Keratinocyte (primary cell): ENCODE data around the gene UPK3A. TPM values are rescaled to one million over a fixed set of nuclear protein-coding genes. Genes with fewer than 3 reads are reported as not detected.
A peak's percentile ranks its signal among the peaks of the same experiment; 100 is the strongest.

ENCODE experiments used
- DNase-seq: peaks from one replicate; pipeline ENCODE4 v3.0.0-alpha.2; 2011; ENCODE audit warnings: low read depth, missing footprints, low spot score
- FAIRE-seq: peaks from 2 replicates; lab custom pipeline; 2011; peaks lifted over from hg19 to GRCh38; lab: Jason Lieb, UNC
- H2AFZ ChIP-seq: 2 replicates; pipeline ENCODE4 v1.6.0; 2012; ENCODE audit warnings: low read length, control low read depth, inconsistent platforms; ENCODE audit not compliant: control insufficient read depth
- H3K27ac ChIP-seq: 2 replicates; pipeline ENCODE4 v1.5.1; 2011; ENCODE audit warnings: low read length; ENCODE audit not compliant: control insufficient read depth, insufficient read depth
- H3K27me3 ChIP-seq: 3 replicates; pipeline ENCODE4 v1.6.0; 2011; ENCODE audit warnings: low read length; ENCODE audit not compliant: control insufficient read depth, insufficient read depth; ENCODE audit errors: extremely low read depth
- H3K36me3 ChIP-seq, 2 experiments: 2 replicates in 1 of 2; 3 replicates in 1 of 2; pipeline ENCODE4 v1.5.1; 2011; ENCODE audit warnings: low read length in 2 of 2, mild to moderate bottlenecking in 1 of 2; ENCODE audit not compliant: control insufficient read depth in 2 of 2, insufficient read depth in 2 of 2; ENCODE audit errors: extremely low read depth in 1 of 2
- H3K4me1 ChIP-seq: 3 replicates; pipeline ENCODE4 v1.5.1; 2011; ENCODE audit warnings: low read length; ENCODE audit not compliant: control insufficient read depth, insufficient read depth; ENCODE audit errors: extremely low read depth
- H3K4me2 ChIP-seq: 3 replicates; pipeline ENCODE4 v1.6.0; 2011; ENCODE audit warnings: low read depth, low read length; ENCODE audit not compliant: control insufficient read depth, insufficient read depth; ENCODE audit errors: extremely low read depth
- H3K4me3 ChIP-seq, 3 experiments: fragments of 200-600 bp in 1 of 3; sonication (generic) in 1 of 3; 2 replicates in 2 of 3; 3 replicates in 1 of 3; pipeline ENCODE4 v1.5.1; 2011 to 2016; ENCODE audit warnings: low read length in 3 of 3, mild to moderate bottlenecking in 3 of 3, control low read depth in 2 of 3, inconsistent platforms in 1 of 3, low read depth in 1 of 3, mixed read lengths in 1 of 3, mixed run types in 1 of 3, moderate library complexity in 1 of 3; ENCODE audit not compliant: control insufficient read depth in 2 of 3, insufficient read depth in 2 of 3; ENCODE audit errors: extremely low read depth in 1 of 3
- H3K79me2 ChIP-seq: 2 replicates; pipeline ENCODE4 v1.6.0; 2012; ENCODE audit warnings: low read length; ENCODE audit not compliant: control insufficient read depth, insufficient read depth
- H3K9ac ChIP-seq: 3 replicates; pipeline ENCODE4 v1.6.0; 2011; ENCODE audit warnings: low read length; ENCODE audit not compliant: control insufficient read depth, insufficient read depth; ENCODE audit errors: extremely low read depth
- H3K9me1 ChIP-seq: 3 replicates; pipeline ENCODE4 v1.6.0; 2011; ENCODE audit warnings: low read length; ENCODE audit not compliant: control insufficient read depth, insufficient read depth; ENCODE audit errors: extremely low read depth
- H3K9me3 ChIP-seq: 2 replicates; pipeline ENCODE4 v1.5.1; 2012; ENCODE audit warnings: low read depth, low read length; ENCODE audit not compliant: control insufficient read depth
- H4K20me1 ChIP-seq: 3 replicates; pipeline ENCODE4 v1.6.0; 2011; ENCODE audit warnings: low read length; ENCODE audit not compliant: control insufficient read depth, insufficient read depth; ENCODE audit errors: extremely low read depth
- CTCF ChIP-seq, 3 experiments: IDR thresholded peaks in 1 of 3; conservative IDR thresholded peaks in 1 of 3; optimal IDR thresholded peaks in 1 of 3; 2 replicates in 2 of 3; 3 replicates in 1 of 3; pipeline versions ENCODE3 to v1.5.1; 2011; ENCODE audit warnings: low read length in 3 of 3, mild to moderate bottlenecking in 3 of 3, moderate library complexity in 2 of 3, control low read depth in 1 of 3, inconsistent platforms in 1 of 3; ENCODE audit not compliant: insufficient read depth in 2 of 3; ENCODE audit errors: extremely low read depth in 1 of 3
- EZH2 ChIP-seq: IDR thresholded peaks from one replicate; pipeline ENCODE4 v1.6.1; 2012; ENCODE audit warnings: inconsistent platforms, mild to moderate bottlenecking, low read length, moderate library complexity
- dilution Hi-C: fragments of 300-500 bp; cut with MboI; formaldehyde crosslinking; loops from one replicate; pipeline ENCODE4 v1.7.0; 2020; ENCODE audit warnings: low sequenced_read_pairs; ENCODE audit not compliant: extremely low pct_ligation_motif_present
- polyA plus RNA-seq, 5 experiments: library from polyadenylated mRNA; depleted of rRNA in 3 of 5; stranded (reverse) in 3 of 5; stranded (forward) in 1 of 5; unstranded in 1 of 5; fragments of >200 nt; gene quantifications; 1 replicate in 1 of 5; 2 replicates in 3 of 5; 3 replicates in 1 of 5; pipeline versions ENCODE4 v1.2.1 to v1.2.3, GENCODE V29; 2011 to 2012; ENCODE audit warnings: missing spikeins in 2 of 5, low read depth in 1 of 5, low replicate concordance in 1 of 5

Gene UPK3A
- polyA plus RNA-seq, 1 donor (not counting 4 experiments of a cell fraction or from before 2014, with no cell fraction given) = not detected

- Histone ChIP-seq H3K27ac (no peak overlapping the region), H3K27me3 (peaks cover 11% of the 10 kb centered on the region), H4K20me1 (no peaks in the 10 kb centered on the region), H3K4me1 (peaks cover 14% of the 10 kb centered on the region), H3K4me3 (no peak overlapping the region), H2AFZ (no peak overlapping the region), H3K9me1 (no peaks in the 10 kb centered on the region), H3K4me2 (no peak overlapping the region), H3K36me3 (no peaks in the 10 kb centered on the region), H3K9me3 (no peaks in the 10 kb centered on the region), H3K9ac (no peak overlapping the region), H3K79me2 (no peaks in the 10 kb centered on the region)
- FAIRE-seq (no peak), DNase-seq (no peak)
- dilution Hi-C loops = no loop called here
- TF ChIP-seq EZH2 (no peak), CTCF (optimal IDR thresholded peaks at IDR 0.05 in 1 of 3, IDR thresholded peaks at IDR 0.05 in 1 of 3, conservative IDR thresholded peaks at IDR 0.05 in 1 of 3; ENCODE audit: extremely low read depth in 1 of 3, insufficient read depth in 2 of 3, low read length in 3 of 3) (no peak)
Measured at GRCh38 chr22:45262931-45263462, 21.8 kb upstream of the UPK3A start.

GRCh38 chr22:45263463-45264269 lies 21.1 kb upstream of the UPK3A start:
- H3K9me3 ChIP-seq = no peaks in the 10 kb centered on the region
- peak overlapping the region; percentile 69 for H2AFZ ChIP-seq
- TF ChIP-seq EZH2 (no peak), CTCF (optimal IDR thresholded peaks at IDR 0.05 in 1 of 3, IDR thresholded peaks at IDR 0.05 in 1 of 3, conservative IDR thresholded peaks at IDR 0.05 in 1 of 3; ENCODE audit: extremely low read depth in 1 of 3, insufficient read depth in 2 of 3, low read length in 3 of 3) (peak; percentile 77 to 96 (median 81))
- peaks cover 15% of the 10 kb centered on the region for H3K4me1 ChIP-seq
- peak overlapping the region; percentile 44 for H3K9ac ChIP-seq
- peaks cover 11% of the 10 kb centered on the region for H3K27me3 ChIP-seq
- no peaks in the 10 kb centered on the region for H3K36me3 ChIP-seq
- no peak overlapping the region for H3K27ac ChIP-seq
- H3K4me3 ChIP-seq = no peak overlapping the region
- peak overlapping the region; percentile 41 for H3K4me2 ChIP-seq
- DNase-seq (peak; percentile 81), FAIRE-seq (peak; percentile 83)
- no peaks in the 10 kb centered on the region for H3K79me2 ChIP-seq
- H4K20me1 ChIP-seq = no peaks in the 10 kb centered on the region
- dilution Hi-C loops = no loop called here
- no peaks in the 10 kb centered on the region for H3K9me1 ChIP-seq
